Measurements from ENCODE around the gene DNAJC10. TPM values are rescaled to one million over a fixed set of nuclear protein-coding genes. Genes with fewer than 3 reads are reported as not detected.

DNAJC10 gene
- total RNA-seq, 1 donor from 2014 or later: 157 TPM

DNA sequence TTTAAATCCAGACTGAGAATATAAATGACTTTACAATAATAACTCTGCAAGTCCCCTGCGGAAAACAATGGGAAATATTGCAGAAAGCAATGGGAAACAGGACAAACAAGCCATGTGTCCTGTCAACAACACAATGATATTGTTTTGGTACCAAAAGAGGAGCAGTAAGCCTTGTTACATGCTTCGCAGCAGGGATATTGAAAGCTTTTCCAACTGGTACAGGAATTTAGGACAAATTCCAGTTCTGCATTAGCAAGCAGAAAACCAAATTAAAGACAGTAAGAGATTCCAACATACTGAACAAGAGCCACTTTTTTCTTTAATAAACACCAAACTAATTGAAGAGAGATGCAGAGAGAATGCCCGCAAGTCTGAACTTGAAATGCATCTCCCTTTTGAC lies 120.4 kb downstream of the DNAJC10 start:
- no peak for DNase-seq (ENCODE audit: extremely low spot score, unreplicated experiment)
- Mint-ChIP-seq H3K36me3 (ENCODE audit: unreplicated experiment) (peaks cover 12% of the 10 kb centered on the region), H3K27me3 (ENCODE audit: unreplicated experiment) (peaks cover 16% of the 10 kb centered on the region), H3K4me3 (ENCODE audit: unreplicated experiment) (no peak overlapping the region), H3K9me3 (ENCODE audit: unreplicated experiment) (no peaks in the 10 kb centered on the region), H3K4me1 (ENCODE audit: unreplicated experiment) (peaks cover 76% of the 10 kb centered on the region), H3K27ac (ENCODE audit: unreplicated experiment) (peak overlapping the region; percentile 44)
- TF ChIP-seq, protein P1, sequence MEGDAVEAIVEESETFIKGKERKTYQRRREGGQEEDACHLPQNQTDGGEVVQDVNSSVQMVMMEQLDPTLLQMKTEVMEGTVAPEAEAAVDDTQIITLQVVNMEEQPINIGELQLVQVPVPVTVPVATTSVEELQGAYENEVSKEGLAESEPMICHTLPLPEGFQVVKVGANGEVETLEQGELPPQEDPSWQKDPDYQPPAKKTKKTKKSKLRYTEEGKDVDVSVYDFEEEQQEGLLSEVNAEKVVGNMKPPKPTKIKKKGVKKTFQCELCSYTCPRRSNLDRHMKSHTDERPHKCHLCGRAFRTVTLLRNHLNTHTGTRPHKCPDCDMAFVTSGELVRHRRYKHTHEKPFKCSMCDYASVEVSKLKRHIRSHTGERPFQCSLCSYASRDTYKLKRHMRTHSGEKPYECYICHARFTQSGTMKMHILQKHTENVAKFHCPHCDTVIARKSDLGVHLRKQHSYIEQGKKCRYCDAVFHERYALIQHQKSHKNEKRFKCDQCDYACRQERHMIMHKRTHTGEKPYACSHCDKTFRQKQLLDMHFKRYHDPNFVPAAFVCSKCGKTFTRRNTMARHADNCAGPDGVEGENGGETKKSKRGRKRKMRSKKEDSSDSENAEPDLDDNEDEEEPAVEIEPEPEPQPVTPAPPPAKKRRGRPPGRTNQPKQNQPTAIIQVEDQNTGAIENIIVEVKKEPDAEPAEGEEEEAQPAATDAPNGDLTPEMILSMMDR (IDR thresholded peaks at IDR 0.05): no peak

Other genes starting within 250 kb of the DNAJC10 start
- gene FRZB, start 150.4 kb downstream of the DNAJC10 start, total RNA-seq: 46.6 and 47.3 TPM in 2 replicates

All from osteocyte (in vitro differentiated cells).